ENCODE measurements around the gene SCN5A.

Gene SCN5A

DNA sequence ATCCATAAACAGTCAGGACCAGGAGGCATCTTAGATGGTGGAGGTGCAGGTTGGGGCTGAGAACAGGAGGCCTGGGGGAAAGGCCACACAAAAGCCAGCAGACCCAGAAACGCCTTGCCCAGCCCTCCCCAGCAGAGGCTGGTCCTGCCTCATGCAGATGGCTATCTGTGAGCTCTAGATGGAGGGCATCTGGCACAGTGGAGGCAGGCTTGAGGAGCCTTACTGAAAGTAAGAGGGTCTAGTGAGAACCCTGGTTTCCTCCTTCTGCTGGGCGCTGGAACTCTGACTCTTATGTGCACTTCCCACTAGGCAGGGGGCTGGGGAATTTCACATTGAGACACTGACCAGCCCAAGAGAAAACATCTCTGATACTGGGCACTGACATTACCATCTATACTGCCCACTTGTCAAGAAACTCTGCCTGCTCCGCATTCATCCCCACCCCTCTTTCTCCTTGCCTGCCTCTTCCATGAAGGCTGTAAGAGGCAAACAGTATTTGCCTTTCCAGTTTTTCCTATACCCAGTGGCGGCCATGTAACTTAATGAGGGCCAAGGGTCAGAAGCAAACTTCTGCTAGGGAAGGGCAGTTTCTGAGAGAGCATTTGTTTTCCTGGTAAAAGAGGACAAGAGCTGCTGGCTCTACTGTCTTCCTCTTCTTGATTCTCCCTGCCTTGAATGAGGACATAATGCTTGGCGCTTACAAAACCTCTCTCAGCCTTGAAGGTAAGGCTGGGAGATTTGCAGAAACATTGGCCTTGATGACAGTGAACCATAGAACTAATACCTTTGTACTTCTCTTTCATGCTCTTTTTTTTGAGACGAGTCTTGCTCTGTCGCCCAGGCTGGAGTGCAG is 4.4 kb upstream of the SCN5A start:
- TF ChIP-seq, protein P1, sequence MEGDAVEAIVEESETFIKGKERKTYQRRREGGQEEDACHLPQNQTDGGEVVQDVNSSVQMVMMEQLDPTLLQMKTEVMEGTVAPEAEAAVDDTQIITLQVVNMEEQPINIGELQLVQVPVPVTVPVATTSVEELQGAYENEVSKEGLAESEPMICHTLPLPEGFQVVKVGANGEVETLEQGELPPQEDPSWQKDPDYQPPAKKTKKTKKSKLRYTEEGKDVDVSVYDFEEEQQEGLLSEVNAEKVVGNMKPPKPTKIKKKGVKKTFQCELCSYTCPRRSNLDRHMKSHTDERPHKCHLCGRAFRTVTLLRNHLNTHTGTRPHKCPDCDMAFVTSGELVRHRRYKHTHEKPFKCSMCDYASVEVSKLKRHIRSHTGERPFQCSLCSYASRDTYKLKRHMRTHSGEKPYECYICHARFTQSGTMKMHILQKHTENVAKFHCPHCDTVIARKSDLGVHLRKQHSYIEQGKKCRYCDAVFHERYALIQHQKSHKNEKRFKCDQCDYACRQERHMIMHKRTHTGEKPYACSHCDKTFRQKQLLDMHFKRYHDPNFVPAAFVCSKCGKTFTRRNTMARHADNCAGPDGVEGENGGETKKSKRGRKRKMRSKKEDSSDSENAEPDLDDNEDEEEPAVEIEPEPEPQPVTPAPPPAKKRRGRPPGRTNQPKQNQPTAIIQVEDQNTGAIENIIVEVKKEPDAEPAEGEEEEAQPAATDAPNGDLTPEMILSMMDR (IDR thresholded peaks at IDR 0.05; ENCODE audit: low read length, missing control alignments): no peak
- no peak for DNase-seq (ENCODE audit: low read depth)
- no peak overlapping the region for H3K4me3 ChIP-seq (replicated peaks; ENCODE audit: low read depth, low read length)

DNA sequence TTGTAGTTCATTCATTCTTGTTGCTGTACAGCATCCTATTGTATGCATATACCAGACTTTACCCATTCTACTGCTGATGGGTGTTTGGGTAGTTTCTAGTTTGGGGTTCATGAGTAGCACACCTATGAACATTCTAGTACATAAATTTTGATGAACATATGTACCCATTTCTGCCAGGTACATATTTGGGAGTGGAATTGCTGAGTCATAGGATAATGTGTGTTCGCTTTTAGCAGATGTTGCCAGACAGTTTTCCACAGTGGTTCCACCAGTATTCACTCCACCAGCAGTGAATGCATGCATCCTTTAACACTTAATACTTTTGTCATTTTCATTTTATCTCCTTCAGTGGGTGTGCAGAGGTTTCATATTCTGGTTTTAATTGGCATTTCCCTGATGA is 3.4 kb upstream of the SCN5A start:
- no peak overlapping the region for H3K4me3 ChIP-seq (replicated peaks; ENCODE audit: low read depth, low read length)
- DNase-seq (ENCODE audit: low read depth): no peak
- TF ChIP-seq, protein P1 (IDR thresholded peaks at IDR 0.05; ENCODE audit: low read length, missing control alignments): no peak

DNA sequence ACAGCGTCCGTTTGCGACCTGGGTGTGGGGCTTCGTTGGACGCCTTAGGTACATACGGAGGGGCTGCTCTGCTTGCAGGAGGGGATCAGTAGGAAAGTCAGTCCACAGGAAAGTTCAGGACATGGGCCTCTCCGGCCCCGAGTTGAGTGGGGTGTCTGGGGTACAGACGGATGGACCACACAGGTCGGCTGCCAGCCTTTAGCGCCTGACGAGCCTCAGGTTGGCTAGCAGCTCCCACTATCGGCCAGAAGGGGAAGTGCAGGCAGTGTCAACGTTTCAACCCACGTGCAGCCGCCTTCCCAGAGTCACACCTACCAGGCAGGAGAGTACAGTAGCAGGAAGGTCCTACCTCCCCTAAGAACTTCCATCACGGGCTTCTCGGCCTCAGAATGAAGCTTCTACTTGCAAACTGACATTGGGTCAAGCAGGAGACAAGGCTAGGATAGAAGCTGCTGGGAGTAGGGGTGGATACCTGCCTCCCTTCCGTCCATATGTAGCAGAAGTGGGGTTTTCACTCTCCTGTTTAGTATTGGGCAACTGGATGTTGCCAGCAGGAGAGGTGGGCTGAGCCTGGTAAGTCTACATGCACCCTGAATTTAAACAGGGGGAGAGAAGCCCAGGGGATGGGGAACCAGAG is 1.8 kb upstream of the SCN5A start:
- H3K4me3 ChIP-seq (replicated peaks; ENCODE audit: low read depth, low read length): no peak overlapping the region
- TF ChIP-seq, protein P1 (IDR thresholded peaks at IDR 0.05; ENCODE audit: low read length, missing control alignments): no peak
- peak; percentile 65 for DNase-seq (ENCODE audit: low read depth)

DNA sequence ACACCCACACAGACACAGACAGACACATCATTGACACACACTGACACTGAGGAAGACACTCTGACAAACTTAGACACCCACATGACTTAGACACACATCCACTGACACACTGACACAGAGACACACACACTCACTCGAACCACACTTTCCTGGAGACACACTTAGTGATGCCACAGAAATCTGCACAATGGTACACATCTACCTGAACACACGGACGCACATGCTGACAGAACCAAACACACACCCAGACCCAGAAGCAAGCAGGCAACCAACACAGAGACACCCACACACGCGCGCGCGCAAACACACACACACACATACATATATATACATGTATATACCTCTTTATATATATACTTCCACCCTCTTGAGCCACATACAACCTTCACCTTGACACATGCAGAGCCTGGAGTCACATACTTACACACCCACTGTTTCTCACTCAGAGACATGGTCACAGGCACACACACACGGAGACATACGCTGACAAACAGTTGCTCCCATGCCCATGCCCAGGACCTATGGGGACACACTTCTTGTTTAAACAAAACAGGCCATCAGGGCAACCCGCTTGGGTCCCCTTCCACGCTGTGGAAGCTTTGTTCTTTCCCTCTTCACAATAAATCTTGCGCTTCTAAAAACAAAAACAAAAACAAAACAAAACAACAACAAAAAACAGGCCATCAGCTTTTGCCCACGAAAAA is 913 bp upstream of the SCN5A start:
- no peak overlapping the region for H3K4me3 ChIP-seq (replicated peaks; ENCODE audit: low read depth, low read length)
- TF ChIP-seq, protein P1 (IDR thresholded peaks at IDR 0.05; ENCODE audit: low read length, missing control alignments): no peak

DNA sequence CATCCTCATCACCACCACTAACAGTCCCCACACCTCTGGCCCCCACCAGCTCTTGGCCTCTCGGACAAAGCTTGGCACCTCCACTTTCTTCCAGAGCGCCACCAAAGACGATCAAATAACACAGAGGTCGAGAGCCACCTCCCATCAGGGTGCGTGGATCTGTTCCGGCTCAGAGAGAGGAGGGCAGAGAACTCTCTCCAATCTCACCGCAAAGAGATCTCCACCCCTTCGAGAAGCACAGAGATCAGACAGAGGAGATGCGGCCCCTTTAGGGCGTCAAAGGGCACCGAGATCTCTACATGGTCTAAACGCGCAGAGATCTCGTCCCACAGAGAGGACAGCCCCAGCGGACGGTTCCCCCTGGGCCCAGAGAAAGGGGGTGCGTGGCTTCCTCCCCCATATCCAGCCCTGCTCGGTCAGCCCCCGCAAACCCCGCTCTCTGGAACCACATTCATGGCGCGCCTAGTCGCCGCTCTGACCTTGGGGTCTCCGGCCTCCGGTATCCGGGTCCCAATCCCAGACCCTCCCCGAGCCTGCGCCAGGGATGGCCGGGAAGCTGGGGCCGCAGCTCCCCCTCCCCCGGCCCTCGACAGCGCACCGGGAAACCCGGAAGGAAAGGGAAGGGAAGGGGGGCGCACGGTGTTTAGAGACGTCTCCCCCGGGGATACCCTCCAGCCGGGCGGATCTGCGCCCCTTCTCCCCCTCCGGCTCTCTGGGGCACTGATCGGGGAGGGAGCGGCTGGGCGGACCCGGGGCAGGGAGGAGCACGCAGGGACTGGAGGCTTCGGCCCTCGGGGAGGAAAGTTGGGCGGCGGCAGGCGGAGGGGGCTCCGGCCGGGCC is 608 bp downstream of the SCN5A start:
- H3K4me3 ChIP-seq (replicated peaks; ENCODE audit: low read depth, low read length): peak overlapping the region; percentile 42
- TF ChIP-seq, protein P1 (IDR thresholded peaks at IDR 0.05; ENCODE audit: low read length, missing control alignments): no peak
- DNase-seq (ENCODE audit: low read depth): no peak

More for the DNA sequence above, 913 bp upstream of the SCN5A start:
- DNase-seq (ENCODE audit: low read depth): no peak

DNA sequence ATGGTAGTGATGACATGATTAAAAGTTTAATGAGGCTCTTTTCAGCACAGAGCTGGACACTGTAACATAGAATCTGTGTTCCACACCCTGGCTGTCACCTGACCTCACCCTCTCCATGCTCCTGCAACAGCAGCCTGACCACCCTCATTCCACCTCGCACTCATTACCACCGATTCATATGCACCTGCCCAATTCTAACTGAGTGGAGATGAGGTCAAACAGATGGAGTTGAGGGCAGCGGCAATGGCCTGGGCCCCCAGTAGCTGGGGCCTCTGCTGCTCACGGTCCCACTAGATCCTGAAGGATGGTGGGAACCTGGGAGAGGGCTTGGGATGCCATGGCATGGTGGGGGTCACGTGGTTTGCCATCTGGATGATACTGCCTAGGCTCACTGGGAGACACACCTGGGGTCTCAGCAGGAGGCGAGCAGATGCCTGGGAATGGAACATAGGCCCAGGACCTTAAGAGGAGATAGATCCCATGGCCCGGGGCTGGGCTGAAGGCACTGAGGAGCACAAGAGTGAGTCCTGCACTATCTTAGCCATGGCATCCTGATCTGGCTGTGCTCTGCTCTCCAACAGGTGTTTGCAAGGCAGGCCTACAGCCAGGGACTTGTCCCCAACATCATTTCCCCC is 1.3 kb downstream of the SCN5A start:
- H3K4me3 ChIP-seq (replicated peaks; ENCODE audit: low read depth, low read length): no peak overlapping the region
- TF ChIP-seq, protein P1 (IDR thresholded peaks at IDR 0.05; ENCODE audit: low read length, missing control alignments): no peak
- DNase-seq (ENCODE audit: low read depth): no peak

Measured in fibroblast of pulmonary artery (primary cell).